CD4-positive, alpha-beta T cell treated with Interferon gamma for 1 hour (primary cell): Measurements from ENCODE around the gene PTCHD4.
"Not testable (repeated sequence)": the region's sequence is repeated elsewhere in the genome, so short reads cannot be mapped to it uniquely, and the experiment has no call there.

Experiments used
- DNase-seq: peaks from one replicate; pipeline ENCODE4 v3.0.0-alpha.2; 2020

PTCHD4 gene

DNA sequence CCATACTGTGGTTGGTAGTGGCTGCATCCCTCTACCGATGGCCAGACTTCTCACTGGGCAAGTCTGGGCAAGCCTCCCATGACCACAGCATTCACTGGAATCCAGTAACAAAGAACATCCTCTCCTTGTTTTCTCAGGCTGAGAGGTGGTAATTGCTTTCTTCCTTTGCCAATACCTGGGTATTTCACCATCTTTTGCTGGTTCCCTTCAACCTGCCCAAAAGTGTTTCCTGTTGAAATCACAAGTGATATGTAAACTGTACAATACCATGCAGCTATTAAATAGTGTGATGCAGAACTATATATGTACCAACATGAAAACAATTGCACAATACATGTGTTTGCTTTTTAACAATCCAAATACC lies at the start of gene PTCHD4:
Gene PTCHD4 (minus strand): TSS at position 55 of the 364 bp plus-strand sequence. CDS start 42,240 bp downstream, outside the sequence.
- DNase-seq, result no peak

GRCh38 chr6:48151142-48151541 lies 40.1 kb upstream of the PTCHD4 start:
- DNase-seq, result no peak

- no peak for DNase-seq
These were observed 39.7 kb upstream of the PTCHD4 start for GRCh38 chr6:48150701-48151100.

DNA sequence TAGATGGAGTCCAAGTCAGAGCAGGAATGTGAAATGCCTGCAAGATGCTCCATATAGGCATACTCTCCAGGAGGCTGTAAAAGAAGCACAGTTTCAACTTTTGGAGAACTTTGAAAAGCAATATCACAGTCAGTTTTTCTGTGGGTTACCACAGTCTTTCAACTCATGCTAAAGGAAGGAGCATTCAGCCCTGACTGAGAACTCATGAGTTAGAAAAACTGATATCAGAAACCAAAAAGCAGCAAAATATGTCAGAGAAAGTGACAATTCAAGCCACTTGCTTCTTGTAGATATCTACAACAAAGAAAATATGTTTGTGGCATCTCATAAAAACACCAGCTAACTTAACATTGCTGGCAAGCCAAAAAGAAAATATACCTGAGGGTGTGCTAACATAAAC lies 36.1 kb upstream of the PTCHD4 start:
- DNase-seq, result no peak

GRCh38 chr6:48144021-48144420 lies 33.0 kb upstream of the PTCHD4 start:
- DNase-seq, result no peak

DNA sequence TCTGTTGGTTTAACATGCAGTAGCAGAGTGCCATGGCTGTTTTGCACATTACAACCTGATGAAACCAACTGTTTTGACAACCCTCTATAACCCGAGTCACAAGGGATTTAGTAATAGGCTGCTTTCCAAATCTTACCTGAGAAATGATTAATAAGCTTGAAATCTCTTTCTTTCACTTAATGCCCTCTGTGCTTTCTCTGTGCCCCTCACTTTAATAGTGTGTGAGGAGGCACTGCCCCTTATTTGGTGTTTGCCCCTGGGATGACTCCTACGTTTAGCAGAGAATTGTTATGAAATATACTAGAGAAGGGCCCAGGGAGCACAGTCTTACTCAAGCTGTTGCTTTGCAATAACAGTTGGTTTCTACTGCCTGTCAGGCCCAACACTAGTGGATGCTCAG lies 31.0 kb upstream of the PTCHD4 start:
- DNase-seq, result no peak

DNA sequence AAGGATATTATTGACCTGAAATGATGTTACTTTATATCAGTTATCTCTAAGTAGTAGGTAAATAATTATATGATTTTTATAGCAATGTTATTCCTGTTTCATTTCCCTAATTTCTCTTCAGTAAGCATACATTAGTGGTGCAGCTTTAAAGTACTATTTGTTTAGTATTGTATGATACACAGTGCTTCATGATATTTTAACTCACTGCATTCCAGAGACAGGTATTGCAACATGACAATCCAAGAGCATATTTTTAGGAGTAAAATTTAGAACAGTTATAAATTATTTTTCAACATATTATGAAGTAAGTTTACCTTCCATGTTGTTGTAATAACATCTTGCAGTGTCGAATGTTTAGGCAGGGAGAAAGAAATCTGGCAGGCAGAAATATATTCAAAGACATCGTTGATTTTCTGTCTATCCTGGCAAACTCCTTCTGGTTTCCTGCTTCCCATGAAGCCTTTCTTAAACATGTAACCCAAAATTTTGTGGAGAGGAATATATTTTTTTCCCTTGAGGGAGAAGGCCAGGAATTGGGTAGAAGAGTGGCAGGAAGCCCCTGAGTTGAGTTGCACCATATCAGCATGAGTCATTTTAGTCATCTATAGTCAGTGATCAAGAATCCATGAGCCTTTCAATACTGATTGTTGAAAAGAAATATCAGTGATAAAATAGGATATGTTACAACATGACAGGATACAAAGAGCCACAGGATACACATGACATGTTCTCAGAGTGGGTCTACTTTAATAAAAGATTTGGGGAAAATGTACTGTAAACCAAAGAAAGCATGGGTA lies 29.0 kb upstream of the PTCHD4 start:
- no peak for DNase-seq

DNA sequence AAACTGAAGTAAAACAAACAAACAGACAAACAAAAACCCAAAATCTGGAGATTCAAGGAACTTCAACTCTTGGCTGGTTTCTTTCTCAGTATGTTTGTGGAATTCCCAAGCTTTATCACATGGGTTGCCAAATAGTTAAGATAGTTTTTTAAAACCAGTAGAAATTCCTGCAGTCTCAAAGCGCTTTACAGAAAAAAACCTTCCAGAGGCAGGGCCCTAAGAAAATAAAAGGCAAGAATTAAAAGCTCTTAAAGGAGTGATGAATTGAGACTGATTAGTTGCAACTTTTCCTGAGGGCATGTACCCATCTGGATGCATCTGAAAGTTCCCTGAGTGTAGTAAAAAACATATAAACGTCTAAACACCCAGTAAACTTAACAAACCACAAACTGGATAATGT lies 25.9 kb upstream of the PTCHD4 start:
- no peak for DNase-seq

DNA sequence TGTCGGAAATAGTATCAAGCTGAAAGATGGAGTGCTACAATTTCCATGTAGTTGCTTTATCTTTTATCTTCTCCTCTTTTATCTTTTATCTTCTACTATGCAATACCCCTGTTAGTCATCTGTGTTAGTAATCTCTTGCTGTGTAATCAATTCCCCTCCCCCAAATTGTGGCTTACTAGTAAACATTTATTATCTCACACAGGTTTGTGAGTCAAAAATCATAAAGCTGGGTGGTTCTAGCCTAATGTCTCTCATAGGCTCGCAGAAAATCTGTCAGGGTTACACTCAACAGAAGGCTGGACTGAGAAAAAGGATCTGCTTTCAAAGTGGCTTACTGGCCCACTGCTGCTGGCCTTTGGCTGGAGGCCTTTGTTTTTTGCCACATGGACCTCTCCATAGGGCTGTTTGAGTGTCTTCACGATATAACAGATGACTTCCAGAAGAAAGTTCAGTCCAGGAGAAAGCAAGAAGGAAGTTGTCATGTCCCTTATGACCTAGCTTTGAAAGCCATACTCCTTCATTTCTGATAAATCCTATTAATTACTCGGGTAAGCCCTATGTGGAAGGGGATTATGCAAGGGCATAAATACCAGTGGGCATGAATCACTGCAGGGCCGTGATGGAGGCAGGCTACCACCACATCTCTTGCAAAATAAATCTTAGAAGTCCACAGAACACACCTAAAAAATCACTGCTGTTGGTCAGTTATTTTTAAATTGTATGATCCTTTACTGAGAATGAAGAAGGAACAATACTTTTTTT lies 24.5 kb upstream of the PTCHD4 start:
- no peak for DNase-seq

GRCh38 chr6:48134246-48134645 lies 23.2 kb upstream of the PTCHD4 start:
- no peak for DNase-seq

DNA sequence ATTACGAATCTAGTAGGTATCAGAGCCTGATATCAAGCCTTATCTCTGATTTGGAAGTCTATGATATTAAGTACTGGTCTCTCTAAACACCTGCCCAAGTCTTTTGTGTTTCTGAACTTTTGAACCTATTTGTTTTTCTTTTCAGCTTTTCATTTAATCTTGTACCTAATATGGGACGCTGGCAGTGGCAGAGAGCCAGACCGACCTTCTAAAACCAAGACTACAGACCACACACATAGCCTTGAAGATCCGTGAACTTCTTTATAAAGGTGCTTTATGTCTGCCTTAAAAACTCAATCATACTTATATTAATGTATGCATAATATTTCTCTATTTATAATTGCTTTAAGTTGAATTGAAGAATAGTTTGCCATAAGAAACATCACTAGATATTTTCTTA lies 12.6 kb upstream of the PTCHD4 start:
- no peak for DNase-seq

- DNase-seq, result not testable (repeated sequence)
These were observed 11.2 kb upstream of the PTCHD4 start for GRCh38 chr6:48121983-48122749.

DNA sequence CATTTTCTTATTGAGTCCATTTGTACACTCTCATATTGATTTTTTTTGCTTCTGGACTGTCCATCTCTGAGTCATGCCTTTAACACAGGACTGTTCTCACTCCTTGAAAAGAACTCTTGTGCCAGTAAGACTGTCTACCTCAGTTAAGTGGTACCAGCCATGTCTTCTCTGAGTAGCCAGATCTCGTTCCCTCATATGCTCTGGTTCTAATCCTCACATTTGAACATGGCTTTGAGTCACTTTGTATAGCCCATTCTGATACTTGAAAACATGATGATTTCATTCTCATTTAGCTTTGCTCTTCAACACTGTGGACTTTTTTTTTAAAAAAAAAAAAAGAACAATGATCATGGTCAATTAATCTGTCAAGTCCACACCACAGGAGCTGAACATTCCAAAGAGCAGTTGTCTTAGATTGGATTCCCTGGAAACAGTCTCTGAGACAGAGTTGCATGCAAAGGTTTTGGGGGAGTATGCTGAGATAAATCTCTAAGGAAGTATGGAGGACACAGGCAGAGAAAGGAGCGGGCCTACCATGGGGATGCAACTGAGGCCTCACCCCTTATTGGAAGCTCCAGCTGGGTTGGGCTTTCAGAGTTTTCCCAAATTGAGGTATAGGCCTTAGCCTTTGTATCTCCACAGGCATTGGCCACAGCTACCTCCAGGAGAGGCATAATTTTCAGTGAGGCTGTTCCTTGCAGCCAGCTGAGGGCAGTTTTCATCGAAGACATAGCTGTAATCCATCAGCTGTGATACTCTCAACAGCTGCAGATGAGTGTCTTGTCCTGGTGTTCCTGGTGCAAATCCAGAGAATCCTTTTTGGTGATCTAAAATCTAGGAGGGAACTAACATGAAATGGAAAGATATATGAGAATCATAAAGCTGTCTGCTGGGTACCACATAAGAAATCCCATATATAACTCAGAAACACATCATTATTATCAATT lies 6.0 kb upstream of the PTCHD4 start:
- no peak for DNase-seq

- no peak for DNase-seq
These were observed 2.1 kb upstream of the PTCHD4 start for GRCh38 chr6:48113130-48113529.

DNA sequence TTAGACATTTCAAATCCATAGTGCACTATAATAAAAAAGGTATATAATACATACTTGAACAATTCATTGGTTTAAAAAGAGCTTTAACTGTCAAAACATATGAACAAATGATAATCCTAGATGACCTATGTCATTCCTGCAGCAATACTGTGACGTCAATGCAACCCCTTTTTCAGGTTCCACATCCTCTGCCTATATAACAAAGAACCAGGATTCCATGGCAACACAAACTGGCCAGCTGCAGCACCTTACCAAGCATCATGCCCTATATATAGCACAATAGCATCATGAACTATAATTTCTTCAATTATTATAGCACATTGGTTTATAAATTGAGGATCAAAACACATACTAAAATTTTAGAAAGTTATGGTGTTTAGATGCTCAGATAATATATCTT lies 578 bp upstream of the PTCHD4 start:
- DNase-seq, result no peak

DNA sequence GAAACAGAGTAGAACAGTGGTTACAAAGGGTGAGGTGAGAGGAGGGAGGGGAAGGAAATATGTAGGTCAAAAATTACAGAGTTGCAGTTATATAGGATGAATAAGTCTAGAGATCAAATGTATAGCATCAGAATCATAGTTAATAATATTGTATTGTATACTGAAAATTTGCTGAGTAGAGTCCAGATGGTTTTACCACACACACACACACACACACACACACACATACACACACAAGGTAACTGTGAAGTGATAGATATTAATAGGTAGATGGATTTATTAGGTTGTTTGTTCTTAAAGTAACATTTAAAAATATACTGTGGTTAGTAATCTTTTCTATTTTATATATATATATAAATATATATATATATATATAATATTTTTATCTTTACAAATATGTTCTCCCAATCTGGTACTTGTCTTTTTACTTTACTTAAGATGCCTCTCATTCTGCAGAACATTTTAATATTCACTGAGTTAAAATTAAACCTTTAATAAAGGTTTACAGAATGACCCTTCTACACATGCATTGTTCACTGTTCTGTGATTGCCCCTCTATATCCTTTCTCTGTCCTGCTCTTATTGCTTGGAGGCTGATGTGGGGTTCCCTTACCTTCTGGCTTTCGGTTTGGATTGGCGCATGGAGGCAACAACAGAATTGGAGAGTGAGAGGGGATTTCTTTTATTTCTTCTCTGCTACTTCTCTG lies 408 bp downstream of the PTCHD4 start:
- DNase-seq, result no peak

- no peak for DNase-seq
These were observed 1.1 kb downstream of the PTCHD4 start for GRCh38 chr6:48109944-48110343.

DNA sequence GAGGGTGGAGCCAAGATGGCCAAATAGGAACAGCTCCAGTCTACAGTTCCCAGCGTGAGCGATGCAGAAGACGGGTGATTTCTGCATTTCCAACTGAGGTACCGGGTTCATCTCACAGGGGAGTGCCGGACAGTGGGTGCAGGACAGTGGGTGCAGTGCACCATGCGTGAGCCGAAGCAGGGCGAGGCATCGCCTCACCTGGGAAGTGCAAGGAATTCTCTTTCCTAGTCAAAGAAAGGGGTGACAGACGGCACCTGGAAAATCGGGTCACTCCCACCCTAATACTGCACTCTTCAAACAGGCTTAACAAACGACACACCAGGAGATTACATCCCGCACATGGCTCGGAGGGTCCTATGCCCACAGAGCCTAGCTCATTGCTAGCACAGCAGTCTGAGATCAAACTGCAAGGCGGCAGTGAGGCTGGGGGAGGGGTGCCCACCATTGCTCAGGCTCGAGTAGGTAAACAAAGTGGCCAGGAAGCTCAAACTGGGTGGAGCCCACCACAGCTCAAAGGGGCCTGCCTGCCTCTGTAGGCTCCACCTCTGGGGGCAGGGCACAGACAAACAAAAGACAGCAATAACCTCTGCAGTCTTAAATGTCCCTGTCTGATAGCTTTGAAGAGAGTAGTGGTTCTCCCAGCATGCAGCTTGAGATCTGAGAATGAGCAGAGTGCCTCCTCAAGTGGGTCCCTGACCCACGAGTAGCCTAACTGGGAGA lies 8.4 kb downstream of the PTCHD4 start:
- DNase-seq, result not testable (repeated sequence)

- no peak for DNase-seq
These were observed 9.7 kb downstream of the PTCHD4 start for GRCh38 chr6:48101290-48101689.

GRCh38 chr6:48100588-48100895 lies 10.5 kb downstream of the PTCHD4 start:
- DNase-seq, result no peak
